GM23248 (cell line): ENCODE measurements around the gene WDR62. TPM values are rescaled to one million over a fixed set of nuclear protein-coding genes. Genes with fewer than 3 reads are reported as not detected.
A peak's percentile ranks its signal among the peaks of the same experiment; 100 is the strongest.

Source experiments
- DNase-seq: peaks from one replicate; pipeline ENCODE4 v3.0.0-alpha.2; 2015
- H2AFZ ChIP-seq: fragments of 200-600 bp; sonication (generic); 2 replicates; pipeline ENCODE4 v1.6.1; 2016; ENCODE audit warnings: antibody characterized with exemption
- H3F3A ChIP-seq: fragments of 200-600 bp; sonication (generic); 2 replicates; pipeline ENCODE4 v1.6.1; 2016; ENCODE audit warnings: mild to moderate bottlenecking, antibody characterized with exemption, mixed run types; ENCODE audit not compliant: insufficient read depth
- H3K27ac ChIP-seq: fragments of 200-600 bp; sonication (generic); 2 replicates; pipeline ENCODE4 v1.5.1; 2016; ENCODE audit warnings: mild to moderate bottlenecking
- H3K27me3 ChIP-seq: fragments of 200-600 bp; sonication (generic); replicated peaks from 2 replicates; pipeline ENCODE4 v1.6.1; 2016; ENCODE audit warnings: mild to moderate bottlenecking; ENCODE audit not compliant: insufficient read depth
- H3K36me3 ChIP-seq: fragments of 200-600 bp; sonication (generic); 2 replicates; pipeline ENCODE4 v1.6.1; 2016; ENCODE audit warnings: low read depth, mild to moderate bottlenecking
- H3K4me1 ChIP-seq: fragments of 200-600 bp; sonication (generic); 2 replicates; pipeline ENCODE4 v1.6.1; 2016; ENCODE audit warnings: mild to moderate bottlenecking; ENCODE audit not compliant: insufficient read depth
- H3K4me2 ChIP-seq: fragments of 200-600 bp; sonication (generic); one replicate; pipeline ENCODE4 v1.6.1; 2016; ENCODE audit warnings: mild to moderate bottlenecking; ENCODE audit not compliant: unreplicated experiment
- H3K4me3 ChIP-seq: fragments of 200-600 bp; sonication (generic); 2 replicates; pipeline ENCODE4 v1.5.1; 2016; ENCODE audit warnings: mild to moderate bottlenecking
- H3K79me2 ChIP-seq: fragments of 200-600 bp; sonication (generic); 2 replicates; pipeline ENCODE4 v1.6.1; 2016; ENCODE audit warnings: mild to moderate bottlenecking; ENCODE audit not compliant: insufficient read depth
- H3K9ac ChIP-seq: fragments of 200-600 bp; sonication (generic); 2 replicates; pipeline ENCODE4 v1.6.1; 2016; ENCODE audit warnings: mild to moderate bottlenecking
- H3K9me2 ChIP-seq: fragments of 200-600 bp; sonication (generic); 2 replicates; pipeline ENCODE4 v1.6.1; 2016; ENCODE audit warnings: mixed run types, mild to moderate bottlenecking, moderate library complexity; ENCODE audit not compliant: insufficient read depth
- H3K9me3 ChIP-seq: fragments of 200-600 bp; sonication (generic); one replicate; pipeline ENCODE4 v1.6.1; 2017; ENCODE audit warnings: low read depth
- H4K20me1 ChIP-seq: fragments of 200-600 bp; sonication (generic); 2 replicates; pipeline ENCODE4 v1.6.0; 2016; ENCODE audit not compliant: insufficient read depth
- EZH2 ChIP-seq: fragments of 200-600 bp; sonication (generic); IDR thresholded peaks from 2 replicates; pipeline ENCODE4 v1.6.1; 2018; ENCODE audit warnings: antibody characterized with exemption, mild to moderate bottlenecking; ENCODE audit not compliant: insufficient read depth, poor library complexity, severe bottlenecking
- EZH2phosphoT487 ChIP-seq: fragments of 200-600 bp; sonication (generic); IDR thresholded peaks from 2 replicates; pipeline ENCODE4 v1.6.1; 2018; ENCODE audit warnings: antibody characterized with exemption, moderate library complexity, mild to moderate bottlenecking, low read depth; ENCODE audit not compliant: insufficient read depth
- WGBS, 2 experiments: methylation state at CpG; one replicate each; pipeline ENCODE4 v1.1.6; 2015 to 2017; ENCODE audit warnings: low lambda C conversion rate in 2 of 2, low coverage in 1 of 2; ENCODE audit errors: missing lambda C conversion rate in 2 of 2; 5-methylcytosine and 5-hydroxymethylcytosine counted together
- in situ Hi-C: fragments of 300-500 bp; cut with MboI; formaldehyde crosslinking; loops from 2 replicates; pipeline ENCODE4 v1.15.0; 2020
- polyA plus RNA-seq: library from polyadenylated mRNA; unstranded; fragments of >200 nt; fragmentation: Nextera tagmentation; extraction: Ambion mirVana; gene quantifications from 2 replicates; pipeline ENCODE4 v1.2.1, GENCODE V29; 2016
- total RNA-seq: library from RNA; depleted of rRNA; stranded (reverse); fragments of >200 nt; shearing (Covaris generic); gene quantifications from 2 replicates; pipeline ENCODE4 v1.2.3, GENCODE V29; 2014

Gene WDR62
- total and polyA plus RNA-seq, 2 experiments from 2014 or later: 2.7 to 2.8 TPM

DNA sequence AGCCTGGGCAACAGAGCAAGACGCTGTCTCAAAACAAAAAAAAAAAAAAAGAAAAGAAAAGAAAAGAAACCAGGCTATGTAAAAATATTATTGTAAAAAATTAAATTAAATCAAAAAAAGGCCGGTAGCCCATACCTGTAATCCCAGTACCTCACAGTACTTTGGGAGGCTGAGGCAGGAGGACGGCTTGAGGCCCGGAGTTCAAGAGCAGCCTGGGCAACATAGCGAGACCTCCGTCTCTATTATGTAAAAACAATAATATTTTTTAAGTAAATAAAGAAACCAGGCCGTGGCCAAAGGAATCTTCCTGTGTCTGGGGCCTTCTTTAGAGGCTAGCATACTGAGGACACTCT lies 84.4 kb downstream of the WDR62 start:
- H2AFZ ChIP-seq: peak overlapping the region; percentile 95
- peak overlapping the region; percentile 97 for H3K9ac ChIP-seq
- in situ Hi-C loops: no loop called here
- peaks cover 22% of the 10 kb centered on the region for H3K4me1 ChIP-seq
- H3K9me3 ChIP-seq: no peaks in the 10 kb centered on the region
- 53 to 62% methylated on average over 7 of the region's 7 CpGs for WGBS, 2 experiments
- no peaks in the 10 kb centered on the region for H3F3A ChIP-seq
- H3K36me3 ChIP-seq: peaks cover 13% of the 10 kb centered on the region
- peak overlapping the region; percentile 97 for H3K4me3 ChIP-seq
- no peak for TF ChIP-seq EZH2
- TF ChIP-seq EZH2phosphoT487: no peak
- H3K79me2 ChIP-seq: peaks cover 33% of the 10 kb centered on the region
- H3K27ac ChIP-seq: peak overlapping the region; percentile 93
- H3K9me2 ChIP-seq: no peaks in the 10 kb centered on the region
- H3K27me3 ChIP-seq: no peaks in the 10 kb centered on the region
- H3K4me2 ChIP-seq: peak overlapping the region; percentile 90
- DNase-seq: no peak
- H4K20me1 ChIP-seq: peaks cover 7% of the 10 kb centered on the region; the same call in 1 of the 2 replicates

DNA sequence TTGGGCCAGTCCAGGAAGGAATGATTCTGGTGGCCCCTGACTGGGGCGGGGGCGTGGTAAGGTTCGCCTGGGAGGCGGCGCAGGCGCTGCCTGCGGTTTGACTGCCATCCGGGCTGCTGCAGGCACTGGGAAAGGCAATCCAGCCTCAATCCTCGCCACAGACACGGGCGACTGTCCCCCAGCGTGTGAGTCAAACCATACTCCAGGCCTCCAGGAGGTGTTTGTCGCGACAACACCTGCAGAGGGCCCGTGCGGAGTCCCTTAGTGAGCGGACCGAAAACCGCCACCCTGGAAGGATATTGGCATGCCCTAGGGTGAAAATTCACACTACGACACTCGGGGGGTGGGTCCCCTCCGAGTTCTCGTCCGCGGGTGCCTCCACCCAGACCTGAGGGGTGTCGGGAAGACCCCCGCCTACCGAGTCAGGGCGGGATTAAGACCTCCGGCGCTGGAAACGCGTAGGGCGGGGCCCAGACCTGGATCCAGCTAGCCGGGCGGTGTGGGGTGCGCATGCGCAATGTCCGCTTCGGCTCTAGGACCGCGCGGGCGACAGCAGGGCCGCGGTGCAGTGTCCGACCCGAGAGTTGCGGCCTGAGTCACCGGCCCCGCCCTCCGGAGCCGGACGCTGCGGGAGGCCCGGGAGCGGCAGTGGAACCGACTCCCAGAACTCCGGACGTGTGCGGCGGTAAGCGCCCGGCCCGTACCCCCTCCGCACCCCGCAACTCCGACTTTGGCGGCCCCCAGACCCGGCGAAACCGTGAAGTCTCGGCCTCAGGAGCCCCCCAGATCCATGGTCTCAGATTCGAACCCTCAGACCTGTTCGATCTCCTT lies 85.0 kb downstream of the WDR62 start, which contains the start of gene CAPNS1:
CAPNS1 (plus strand) TSS at position 594 of the 831 bp plus-strand sequence. CDS start 946 bp downstream, outside the sequence.
- H3K4me1 ChIP-seq: peaks cover 22% of the 10 kb centered on the region
- peaks cover 16% of the 10 kb centered on the region for H3K36me3 ChIP-seq
- peak within 1 kb of the TSS; percentile 95 for H2AFZ ChIP-seq
- H3F3A ChIP-seq: no peaks in the 10 kb centered on the region
- DNase-seq: peak; percentile 99
- peaks cover 7% of the 10 kb centered on the region; the same call in 1 of the 2 replicates for H4K20me1 ChIP-seq
- H3K9me2 ChIP-seq: no peaks in the 10 kb centered on the region
- peak within 1 kb of the TSS; percentile 93 for H3K27ac ChIP-seq
- TF ChIP-seq EZH2phosphoT487: no peak
- TF ChIP-seq EZH2: no peak
- H3K9ac ChIP-seq: peak within 1 kb of the TSS; percentile 97
- H3K27me3 ChIP-seq: no peaks in the 10 kb centered on the region
- H3K79me2 ChIP-seq: peaks cover 39% of the 10 kb centered on the region
- WGBS, 2 experiments: 1% methylated on average over 42 to 74 of the region's 75 CpGs
- peak within 1 kb of the TSS; percentile 97 for H3K4me3 ChIP-seq
- no peaks in the 10 kb centered on the region for H3K9me3 ChIP-seq
- in situ Hi-C loops: no loop called here
- peak within 1 kb of the TSS; percentile 90 for H3K4me2 ChIP-seq

DNA sequence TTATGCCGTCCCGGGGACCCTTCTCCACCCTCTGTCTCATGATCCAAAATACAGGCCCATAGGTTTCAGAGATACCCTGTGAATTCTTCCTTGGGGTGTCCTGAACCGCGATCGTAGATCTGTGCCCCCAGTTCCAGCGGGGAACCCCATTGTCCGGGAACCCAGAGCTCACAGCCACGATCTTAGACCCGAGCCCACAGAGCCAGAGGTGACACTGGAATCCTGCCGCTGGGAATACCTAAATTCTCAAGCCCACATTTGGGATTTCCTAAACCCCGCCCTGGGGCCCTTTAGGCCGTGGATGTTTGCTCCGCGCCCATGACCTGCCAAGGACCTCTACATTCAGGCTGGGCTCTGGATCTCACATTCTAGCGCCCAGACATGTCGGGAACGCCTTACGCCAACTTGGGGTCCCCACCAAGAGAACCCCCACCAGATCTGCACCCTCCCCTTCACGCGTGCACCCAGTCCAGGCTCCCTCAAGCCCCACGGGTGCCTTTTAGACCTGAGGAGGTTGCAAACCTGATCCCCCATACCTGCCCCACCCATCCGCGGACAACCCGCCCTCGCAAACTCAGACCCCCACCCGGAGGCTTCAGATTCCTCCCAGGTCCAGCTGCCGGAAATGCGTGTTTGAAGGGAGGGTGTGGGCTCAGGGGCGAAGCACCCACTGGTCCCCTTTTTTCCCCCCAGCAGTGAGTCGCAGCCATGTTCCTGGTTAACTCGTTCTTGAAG lies 85.8 kb downstream of the WDR62 start:
- in situ Hi-C loops: no loop called here

More for the DNA sequence above, 85.8 kb downstream of the WDR62 start:
- H3K36me3 ChIP-seq: peaks cover 22% of the 10 kb centered on the region
- H3K4me1 ChIP-seq: peaks cover 22% of the 10 kb centered on the region
- H3K79me2 ChIP-seq: peaks cover 47% of the 10 kb centered on the region
- H3K27ac ChIP-seq: peak overlapping the region; percentile 93
- 2% methylated on average over 17 to 31 of the region's 31 CpGs for WGBS, 2 experiments
- peaks cover 7% of the 10 kb centered on the region; the same call in 1 of the 2 replicates for H4K20me1 ChIP-seq
- H2AFZ ChIP-seq: peak overlapping the region; percentile 57
- no peaks in the 10 kb centered on the region for H3K27me3 ChIP-seq
- H3K9me3 ChIP-seq: no peaks in the 10 kb centered on the region
- peak overlapping the region; percentile 86 for H3K4me2 ChIP-seq
- H3K4me3 ChIP-seq: peak overlapping the region; percentile 97
- TF ChIP-seq EZH2phosphoT487 (no peak), EZH2 (no peak)
- peak overlapping the region; percentile 97 for H3K9ac ChIP-seq
- peak; percentile 70 for DNase-seq
- H3K9me2 ChIP-seq: no peaks in the 10 kb centered on the region
- 0 out of 2 replicates have a peak, but pooled peaks cover 3% of the 10 kb centered on the region for H3F3A ChIP-seq
